Mucosa of gallbladder (tissue), 1 donor: ENCODE measurements around the gene MYO1E. TPM values are rescaled to one million over a fixed set of nuclear protein-coding genes. Genes with fewer than 3 reads are reported as not detected.

Source experiments
- DNase-seq: peaks from one replicate; pipeline ENCODE4 v3.0.0-alpha.2; 2020; ENCODE audit warnings: low spot score
- total RNA-seq: library from RNA; stranded (reverse); gene quantifications from one replicate; pipeline ENCODE4 v1.2.1, GENCODE V29; 2021
- donor health status: DM: no; HTN: no; CAD: no.

The MYO1E gene
- total RNA-seq, 1 donor from 2014 or later: 204 TPM

GRCh38 chr15:59321000-59321689 lies 51.5 kb downstream of the MYO1E start:
- DNase-seq: no peak

GRCh38 chr15:59317211-59317610 lies 55.5 kb downstream of the MYO1E start:
- DNase-seq: no peak

- DNase-seq: no peak
Measured at GRCh38 chr15:59315914-59316451, 56.7 kb downstream of the MYO1E start.

DNA sequence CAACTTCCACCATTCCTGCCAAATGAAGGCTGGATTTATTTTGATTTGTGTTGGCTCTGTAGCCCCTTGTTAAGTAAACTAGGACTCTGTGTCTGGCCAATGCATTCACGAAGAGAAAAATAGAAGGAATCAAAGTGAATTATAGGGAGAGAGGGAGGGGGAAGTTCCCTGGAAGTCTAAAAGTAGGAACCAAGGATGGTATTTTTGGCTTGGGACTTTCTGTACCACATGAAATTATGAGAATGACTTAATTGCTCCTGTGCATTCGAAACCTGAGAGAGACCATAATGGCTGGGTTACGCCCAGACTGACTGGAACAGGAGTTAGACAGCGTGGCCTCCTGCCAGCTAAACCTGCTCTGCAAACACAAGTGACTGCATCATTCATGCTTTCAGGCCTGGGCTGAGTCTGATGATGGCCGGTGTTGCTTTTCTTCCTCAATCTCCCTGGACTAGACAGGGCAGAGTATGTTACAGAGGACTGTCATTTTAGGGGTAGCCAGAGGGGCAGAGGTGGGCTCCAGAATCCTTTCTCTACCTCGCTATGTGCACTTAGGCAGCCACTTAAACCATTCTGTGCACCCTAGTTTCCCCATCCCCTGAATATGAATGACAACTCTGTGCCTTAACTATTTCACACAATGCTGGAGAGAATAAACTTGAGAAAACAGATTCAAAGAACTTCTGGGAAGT lies 58.9 kb downstream of the MYO1E start:
- peak; percentile 77 for DNase-seq

DNA sequence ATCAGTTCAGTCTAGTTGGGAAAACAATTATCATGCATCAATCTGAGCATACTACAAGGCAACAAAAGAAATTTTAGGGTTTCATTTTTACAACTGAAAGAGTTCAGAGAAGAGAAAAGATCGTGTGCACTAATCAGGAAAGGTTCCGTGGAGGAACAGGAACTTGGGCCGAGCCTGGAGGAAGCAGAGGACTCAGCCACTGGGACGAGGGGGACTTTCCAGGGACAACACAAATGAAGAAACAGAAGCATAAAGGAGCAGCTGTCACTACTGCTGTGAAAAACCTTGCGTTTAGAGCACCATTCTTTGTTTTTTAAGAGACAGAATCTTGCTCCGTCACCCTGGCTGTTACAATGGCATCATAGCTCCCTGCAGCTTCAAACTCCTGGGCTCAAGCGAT lies 60.5 kb downstream of the MYO1E start:
- no peak for DNase-seq

- no peak for DNase-seq
Measured at GRCh38 chr15:59311195-59311594, 61.5 kb downstream of the MYO1E start.

DNA sequence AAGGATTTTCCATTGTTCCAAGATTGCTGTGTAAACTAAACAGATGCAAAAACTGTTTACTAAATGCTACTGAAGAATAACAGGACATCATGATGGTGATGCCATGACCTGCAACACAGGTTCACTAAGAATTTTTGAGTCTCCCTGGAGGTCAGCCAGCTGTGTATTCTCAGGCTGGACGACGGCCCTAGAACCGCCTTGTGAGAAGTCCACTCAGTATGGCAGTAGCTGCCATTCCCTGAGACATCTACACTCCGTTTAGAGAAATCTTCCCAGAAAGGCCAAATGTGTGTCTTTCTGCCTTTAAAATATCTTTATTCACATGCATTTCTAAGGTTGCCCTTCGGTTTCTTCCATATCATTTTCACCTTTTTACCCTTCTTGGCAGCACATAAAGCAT lies 63.3 kb downstream of the MYO1E start:
- no peak for DNase-seq

DNA sequence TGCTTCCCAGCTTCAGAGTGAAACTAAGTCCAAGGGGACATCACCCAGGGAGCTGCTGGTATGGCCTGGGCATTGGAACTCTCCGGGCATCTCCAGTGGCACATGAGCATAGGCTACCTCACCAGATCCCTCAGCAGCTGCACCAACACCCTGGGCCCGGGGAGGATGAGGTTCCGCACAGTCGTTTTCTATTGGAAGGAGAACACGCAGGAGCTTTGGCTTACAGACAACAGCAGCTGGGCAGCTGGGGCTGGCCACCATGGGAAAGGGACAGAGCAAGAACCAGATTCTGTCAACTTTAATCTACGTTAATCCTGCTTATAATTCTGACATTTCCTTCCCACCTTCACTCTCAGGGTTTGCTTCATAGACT lies 65.5 kb downstream of the MYO1E start:
- no peak for DNase-seq

- no peak for DNase-seq
Measured at GRCh38 chr15:59306520-59307164, 66.0 kb downstream of the MYO1E start.

DNA sequence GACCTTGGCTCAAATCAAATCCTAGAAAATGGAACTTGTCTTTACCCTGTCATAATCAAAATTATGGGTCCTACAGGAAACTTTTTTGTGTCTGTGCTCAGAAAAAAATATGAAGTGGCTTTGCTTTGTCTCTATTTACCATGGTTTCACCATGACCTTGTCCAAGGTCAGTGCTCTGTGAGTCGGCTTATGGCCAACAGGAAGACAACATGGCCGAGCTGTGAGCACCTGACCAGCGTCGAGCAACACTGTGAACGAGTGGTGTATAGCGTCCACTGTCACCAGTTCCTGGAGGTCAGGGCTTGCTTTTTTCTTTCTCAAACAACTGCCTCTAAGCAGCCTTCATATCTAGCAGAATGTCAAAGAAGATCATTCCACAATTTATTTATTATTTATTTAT lies 67.9 kb downstream of the MYO1E start:
- DNase-seq: no peak

DNA sequence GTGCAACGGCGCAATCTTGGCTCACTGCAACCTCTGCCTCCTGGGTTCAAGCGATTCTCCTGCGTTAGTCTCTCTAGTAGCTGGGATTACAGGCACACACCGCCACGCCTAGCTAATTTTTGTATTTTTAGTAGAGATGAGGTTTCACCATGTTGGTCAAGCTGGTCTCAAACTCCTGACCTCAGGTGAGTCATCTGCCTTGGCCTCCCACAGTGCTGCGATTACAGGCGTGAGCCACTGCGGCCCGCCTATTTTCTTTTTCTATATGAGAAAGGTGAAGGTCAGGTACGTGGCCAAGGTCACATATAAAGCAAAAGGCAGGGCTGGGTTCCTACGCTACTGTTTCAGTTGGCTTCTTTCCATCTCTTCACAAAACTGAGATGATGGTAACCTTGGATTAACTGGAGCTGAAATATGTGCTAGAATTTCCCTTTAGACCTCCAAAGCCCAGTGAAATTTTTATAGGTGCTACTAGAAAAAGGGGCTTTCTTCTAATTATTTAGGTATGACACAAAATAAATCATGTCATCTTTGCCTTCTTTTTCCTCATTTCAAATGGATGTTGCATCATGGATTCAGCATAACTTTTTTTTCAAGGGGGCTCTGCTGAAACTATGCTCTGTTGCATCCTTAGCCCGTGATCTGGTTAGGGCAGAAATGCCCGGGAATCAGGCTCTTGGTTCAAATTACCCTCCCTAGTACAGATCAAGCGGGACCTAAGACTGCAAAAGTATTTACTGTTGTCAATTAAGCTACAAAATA lies 68.5 kb downstream of the MYO1E start:
- no peak for DNase-seq

DNA sequence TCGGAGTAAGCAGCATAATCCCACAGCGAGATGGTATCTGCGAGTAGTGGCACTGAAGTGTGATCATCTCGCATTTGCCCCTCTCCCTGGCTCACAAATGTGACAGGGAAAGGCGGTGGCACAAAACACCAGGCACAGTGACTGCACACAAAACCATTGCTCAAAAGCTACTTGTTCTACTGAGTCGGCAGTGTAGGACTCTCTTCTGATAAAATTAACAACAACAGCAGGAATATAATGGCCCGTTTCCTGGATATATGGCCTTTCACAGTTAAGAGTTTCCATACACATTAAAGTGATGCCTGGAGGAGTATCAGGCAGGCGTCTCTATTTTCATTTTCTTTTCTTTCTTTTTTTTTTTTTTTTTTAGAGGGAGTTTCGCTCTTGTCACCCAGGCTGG lies 69.0 kb downstream of the MYO1E start:
- no peak for DNase-seq

DNA sequence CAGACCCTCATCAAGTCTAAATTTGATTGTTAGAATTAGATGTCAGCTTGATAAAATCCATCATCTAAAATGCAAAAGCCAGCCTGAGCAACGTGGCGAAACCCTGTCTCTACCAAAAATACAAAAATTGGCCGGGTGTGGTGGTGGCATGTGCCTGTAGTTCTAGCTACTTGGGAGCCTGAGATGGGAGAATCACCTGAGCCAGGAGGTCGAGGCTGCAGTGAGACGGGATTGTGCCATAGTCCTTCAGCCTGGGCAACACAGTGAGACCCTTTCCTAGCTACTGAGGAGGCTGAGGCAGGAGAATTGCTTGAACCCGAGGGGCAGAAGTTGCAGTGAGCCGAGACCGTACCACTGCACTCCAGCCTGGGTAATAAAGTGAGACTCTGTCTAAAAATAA lies 69.5 kb downstream of the MYO1E start:
- DNase-seq: no peak

GRCh38 chr15:59301527-59301926 lies 71.1 kb downstream of the MYO1E start:
- DNase-seq: no peak

DNA sequence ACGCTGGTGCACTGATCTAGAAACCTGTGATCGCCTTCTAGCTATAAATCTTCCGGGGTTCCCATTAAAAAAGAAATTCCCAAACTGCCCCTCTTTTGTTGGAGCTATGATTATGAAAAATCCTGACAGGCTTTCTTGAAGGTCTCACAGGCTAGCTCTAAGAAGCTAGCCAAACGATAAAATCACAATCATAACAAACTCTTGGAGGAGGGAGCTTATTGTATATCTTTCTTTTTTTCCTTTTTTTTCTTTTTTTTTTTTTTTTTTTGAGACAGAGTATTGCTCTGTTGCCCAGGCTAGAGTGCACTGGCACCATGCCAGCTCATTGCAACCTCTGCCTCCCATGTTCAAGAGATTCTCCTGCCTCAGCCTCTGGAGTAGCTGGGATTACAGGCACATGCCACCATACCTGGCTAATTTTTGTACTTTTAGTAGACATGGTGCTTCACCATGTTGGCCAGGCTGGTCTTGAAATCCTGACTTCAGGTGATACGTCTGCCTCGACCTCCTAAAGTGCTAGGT lies 72.0 kb downstream of the MYO1E start:
- no peak for DNase-seq

GRCh38 chr15:59299929-59300617 lies 72.6 kb downstream of the MYO1E start:
- DNase-seq: peak; percentile 80

GRCh38 chr15:59298854-59299250 lies 73.8 kb downstream of the MYO1E start:
- DNase-seq: no peak

- no peak for DNase-seq
Measured at GRCh38 chr15:59298225-59298853, 74.3 kb downstream of the MYO1E start.

- no peak for DNase-seq
Measured at GRCh38 chr15:59296181-59296617, 76.5 kb downstream of the MYO1E start.

DNA sequence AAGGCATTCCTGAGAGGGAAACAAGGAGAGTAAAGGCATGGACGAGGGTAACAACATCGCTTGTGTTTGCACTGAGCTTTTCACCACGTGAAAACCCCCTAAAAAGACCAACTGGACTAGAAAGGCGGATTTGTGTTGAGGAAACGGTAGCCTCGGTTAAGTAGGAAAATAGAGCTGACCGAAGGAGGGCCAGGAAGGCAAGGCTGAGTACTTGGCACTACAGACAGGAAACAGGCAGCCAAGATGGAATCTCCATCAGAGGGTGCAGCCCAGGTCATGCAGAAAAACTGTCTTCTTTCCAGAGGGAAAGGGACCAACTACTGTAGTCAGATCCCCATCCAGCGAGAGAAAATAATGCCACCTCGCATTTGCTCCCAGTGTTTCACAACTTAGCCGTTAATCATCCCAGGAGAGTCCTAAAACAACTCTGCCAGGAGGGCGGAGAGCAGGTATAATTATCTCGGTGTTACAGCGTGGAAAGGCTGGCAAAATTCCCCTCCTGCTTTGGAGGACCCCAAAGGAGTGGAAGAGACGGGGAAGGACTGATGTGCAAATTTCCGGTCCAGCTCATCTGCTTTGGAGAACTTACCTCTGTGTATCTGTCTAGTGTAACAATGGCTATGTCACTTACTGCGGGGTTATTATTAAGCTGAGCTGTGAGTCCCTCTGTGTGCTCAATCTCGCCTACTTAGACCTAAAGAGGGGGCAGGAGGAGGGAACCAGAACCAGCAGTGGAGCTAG lies 77.2 kb downstream of the MYO1E start:
- no peak for DNase-seq
